Kidney (tissue), 14 donors: ENCODE results near the gene ENTPD8. TPM values are rescaled to one million over a fixed set of nuclear protein-coding genes. Genes with fewer than 3 reads are reported as not detected.

ENCODE experiments used
- DNase-seq, 5 donors: peaks; one replicate each; pipeline ENCODE4 v3.0.0-alpha.2; 2013 to 2020
- FAIRE-seq: peaks from 2 replicates; lab custom pipeline; 2012; peaks lifted over from hg19 to GRCh38; lab: Jason Lieb, UNC
- H3K27ac ChIP-seq, 2 donors: one replicate each; pipeline ENCODE4 v1.7.0; 2013; ENCODE audit warnings: low read depth in 2 of 2, low read length in 2 of 2, inconsistent platforms in 1 of 2
- H3K27me3 ChIP-seq: one replicate; pipeline ENCODE4 v1.7.1; 2013; ENCODE audit warnings: low read length, inconsistent platforms; ENCODE audit not compliant: control insufficient read depth, insufficient read depth
- H3K36me3 ChIP-seq, 3 donors: one replicate each; pipeline versions ENCODE4 v1.7.0 to v1.7.1; 2013; ENCODE audit warnings: low read length in 3 of 3, control low read depth in 1 of 3, inconsistent platforms in 1 of 3; ENCODE audit not compliant: insufficient read depth in 3 of 3, control insufficient read depth in 2 of 3
- H3K4me1 ChIP-seq, 3 donors: one replicate each; pipeline versions ENCODE4 v1.7.0 to v1.7.1; 2013; ENCODE audit warnings: low read length in 3 of 3, inconsistent platforms in 1 of 3, low read depth in 1 of 3; ENCODE audit not compliant: control insufficient read depth in 2 of 3, insufficient read depth in 2 of 3
- H3K4me3 ChIP-seq, 3 donors: one replicate each; pipeline versions ENCODE4 v1.7.0 to v1.8.1; 2013; ENCODE audit warnings: low read length in 3 of 3, control low read depth in 1 of 3, inconsistent platforms in 1 of 3
- H3K9ac ChIP-seq, 3 donors: one replicate each; pipeline versions ENCODE4 v1.7.0 to v1.7.1; 2013; ENCODE audit warnings: low read length in 3 of 3, control low read depth in 1 of 3, inconsistent platforms in 1 of 3
- H3K9me3 ChIP-seq, 3 donors: one replicate each; pipeline versions ENCODE4 v1.7.0 to v1.7.1; 2013; ENCODE audit warnings: low read length in 3 of 3, control low read depth in 1 of 3, inconsistent platforms in 1 of 3; ENCODE audit not compliant: control insufficient read depth in 2 of 3, insufficient read depth in 1 of 3
- CTCF ChIP-seq: IDR thresholded peaks from 3 replicates; pipeline ENCODE4 v1.5.1; 2012; ENCODE audit warnings: mild to moderate bottlenecking, moderate library complexity, borderline replicate concordance; ENCODE audit not compliant: insufficient read depth; ENCODE audit errors: extremely low read depth
- intact Hi-C: fragments of 100-400 bp; cut with DNase I; formaldehyde crosslinking; loops from one replicate; pipeline ENCODE4 v1.11.1; 2022
- polyA plus RNA-seq: library from polyadenylated mRNA; stranded (reverse); fragments of 350-450 nt; fragmentation: Illumina TruSeq; extraction: RNeasy Lipid Tissue Mini Kit (QIAGEN cat#74804); gene quantifications from one replicate; pipeline ENCODE4 v1.2.3, GENCODE V29; 2014; ENCODE audit warnings: low read depth, low replicate concordance; ENCODE audit not compliant: insufficient read depth
- total RNA-seq: library from RNA; stranded (reverse); fragmentation: NEBNext Ultra II Directional; extraction: Animal tissue kit (Norgen Biotek cat#: 25700); gene quantifications from one replicate; pipeline ENCODE4 v1.2.1, GENCODE V29; 2021
- donor health status: control.
- donor health status: control.
- donor health status: control.
- donor health status: control.
- donor health status: control.
- donor health status: DM: yes; HTN: yes; CAD: no.
- donor health status: Normal renal cell carcinoma (clear cell type).

Gene ENTPD8
- total and polyA plus RNA-seq, 2 donors from 2014 or later: 5.0 to 5.2 TPM

- H3K36me3 ChIP-seq: no peaks in the 10 kb centered on the region
- intact Hi-C loops: no loop called here
- H3K4me1 ChIP-seq: no peaks in the 10 kb centered on the region
- H3K27me3 ChIP-seq: no peaks in the 10 kb centered on the region
- no peaks in the 10 kb centered on the region for H3K9me3 ChIP-seq
- DNase-seq: peak in 1 of 5 donors; percentile 71
- H3K4me3 ChIP-seq: no peak overlapping the region
- no peak for FAIRE-seq
- H3K27ac ChIP-seq: no peak overlapping the region
- no peak for TF ChIP-seq CTCF
- no peak overlapping the region for H3K9ac ChIP-seq
Observed at GRCh38 chr9:137395666-137396010, 45.5 kb downstream of the ENTPD8 start.

DNA sequence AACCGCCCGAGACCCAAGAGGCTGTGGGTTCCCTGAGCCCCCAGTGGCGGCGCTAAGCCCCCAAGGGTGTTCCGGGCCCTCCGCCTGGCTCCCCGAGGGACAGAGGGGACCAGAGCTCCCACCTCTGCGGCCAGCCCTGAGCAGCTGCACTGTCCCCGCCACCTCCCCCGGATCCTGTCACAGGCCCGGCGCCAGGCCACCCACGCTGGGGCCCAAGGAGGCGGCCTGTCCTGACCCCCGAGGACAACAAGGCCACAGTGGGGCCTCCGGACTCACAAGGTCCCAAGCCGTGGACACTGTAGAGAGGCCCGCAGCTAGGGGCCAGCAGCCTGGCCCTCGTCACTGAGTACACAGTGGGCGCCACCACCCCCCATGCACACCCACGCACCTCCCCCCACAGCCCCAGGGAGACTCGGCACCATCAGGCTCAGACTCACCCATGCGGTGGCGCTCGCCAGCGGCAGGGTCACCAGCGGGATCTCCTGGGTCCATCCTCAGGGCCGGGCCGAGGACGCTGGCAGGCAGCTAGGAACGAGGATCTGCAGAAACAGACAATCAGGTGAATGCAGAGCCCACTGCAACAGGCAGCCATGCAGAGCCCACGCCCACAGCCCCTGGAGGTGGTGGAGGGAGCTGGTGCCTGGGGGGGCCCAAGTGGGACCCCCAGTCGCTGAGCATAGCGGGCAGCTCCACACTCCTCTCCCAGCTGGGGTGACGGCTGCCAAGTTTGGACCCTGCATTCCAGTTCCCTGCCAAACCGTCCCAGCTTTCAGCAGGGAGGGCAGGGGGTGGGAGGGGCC lies 46.1 kb downstream of the ENTPD8 start:
- Histone ChIP-seq H3K4me3 (no peak overlapping the region), H3K9me3 (no peaks in the 10 kb centered on the region), H3K27ac (no peak overlapping the region), H3K36me3 (no peaks in the 10 kb centered on the region), H3K4me1 (no peaks in the 10 kb centered on the region), H3K27me3 (no peaks in the 10 kb centered on the region), H3K9ac (no peak overlapping the region)
- TF ChIP-seq CTCF: no peak
- DNase-seq: peak in 1 of 5 donors; percentile 65
- no peak for FAIRE-seq
- intact Hi-C loops: no loop called here

- intact Hi-C loops: no loop called here
- no peak for FAIRE-seq
Observed at GRCh38 chr9:137393176-137394150, 47.7 kb downstream of the ENTPD8 start.

More at GRCh38 chr9:137393176-137394150, 47.7 kb downstream of the ENTPD8 start:
- H3K9me3 ChIP-seq: no peaks in the 10 kb centered on the region
- H3K27me3 ChIP-seq: no peaks in the 10 kb centered on the region
- no peak overlapping the region for H3K4me3 ChIP-seq
- no peak overlapping the region for H3K9ac ChIP-seq
- no peak overlapping the region for H3K27ac ChIP-seq
- DNase-seq: peak in 1 of 5 donors; percentile 67
- H3K4me1 ChIP-seq: no peaks in the 10 kb centered on the region
- no peaks in the 10 kb centered on the region for H3K36me3 ChIP-seq
- no peak for TF ChIP-seq CTCF
